HCT116 (cell line): ENCODE data around the gene FAT2. TPM values are rescaled to one million over a fixed set of nuclear protein-coding genes. Genes with fewer than 3 reads are reported as not detected.

ENCODE experiments used
- ATAC-seq: fragments of 200-7000 bp; cut with Tn5 transposase; 2 replicates; pipeline ENCODE4 v1.9.1; 2020; ENCODE audit warnings: mild to moderate bottlenecking, moderate library complexity
- BruUV-seq: library from RNA; stranded (reverse); fragments of 400-500 nt; replicated peaks from 2 replicates; lab custom pipeline; 2021; lab: Mats Ljungman, UMichigan
- CTCF ChIA-PET: fragments of 300-600 bp; sonication (Branson Sonifier 250); formaldehyde crosslinking; loops from one replicate; lab custom pipeline; 2021; ENCODE audit warnings: antibody characterized with exemption; lab: Charles Lee
- POLR2A ChIA-PET: fragments of 300-600, 350-600 bp; sonication (Branson Sonifier 250); formaldehyde crosslinking; loops from one replicate; lab custom pipeline; 2021; ENCODE audit warnings: antibody characterized with exemption; lab: Charles Lee
- RAD21 ChIA-PET, 2 experiments: fragments of 300-600 bp; sonication (Branson Sonifier 250); formaldehyde crosslinking; loops; one replicate each; lab custom pipeline; 2023; ENCODE audit warnings: low total read pairs in 2 of 2; ENCODE audit not compliant: uncharacterized antibody in 2 of 2, unreplicated experiment in 2 of 2, low non-redundant PET in 1 of 2; lab: Charles Lee
- DNase-seq: peaks from one replicate; pipeline ENCODE4 v3.0.0-alpha.2; 2010; ENCODE audit warnings: low read depth, low spot score
- H2AFZ ChIP-seq: fragments of 200-600 bp; shearing (Covaris generic), sonication (generic); 2 replicates; pipeline ENCODE4 v1.6.1; 2017; ENCODE audit warnings: low read depth, mixed run types, mixed read lengths, antibody characterized with exemption, low read length; ENCODE audit not compliant: poor library complexity, severe bottlenecking
- H3K27ac ChIP-seq: 2 replicates; pipeline ENCODE4 v1.5.1; 2012; ENCODE audit warnings: low read depth, low read length
- H3K27me3 ChIP-seq: fragments of 200-600 bp; sonication (generic); 2 replicates; pipeline ENCODE4 v1.6.1; 2016; ENCODE audit warnings: mixed run types, low read length, mixed read lengths; ENCODE audit not compliant: insufficient read depth
- H3K36me3 ChIP-seq, 2 experiments: fragments of 200-500 bp in 1 of 2; fragments of 200-600 bp in 1 of 2; sonication (Bioruptor generic) in 1 of 2; sonication (generic) in 1 of 2; 2 replicates each; pipeline versions ENCODE4 v1.5.1 to v1.6.1; 2014 to 2016; ENCODE audit warnings: low read length in 2 of 2, inconsistent platforms in 1 of 2, mixed read lengths in 1 of 2, mixed run types in 1 of 2; ENCODE audit not compliant: insufficient read depth in 2 of 2, control insufficient read depth in 1 of 2
- H3K4me1 ChIP-seq, 2 experiments: fragments of 200-600 bp in 1 of 2; sonication (generic) in 1 of 2; 2 replicates each; pipeline versions ENCODE4 v1.5.1 to v1.6.1; 2012 to 2017; ENCODE audit warnings: low read length in 2 of 2, inconsistent platforms in 1 of 2, mild to moderate bottlenecking in 1 of 2, mixed read lengths in 1 of 2, mixed run types in 1 of 2, moderate library complexity in 1 of 2; ENCODE audit not compliant: insufficient read depth in 2 of 2, control insufficient read depth in 1 of 2
- H3K4me2 ChIP-seq: fragments of 200-600 bp; sonication (generic); 2 replicates; pipeline ENCODE4 v1.6.1; 2017; ENCODE audit warnings: mixed run types, low read length, mixed read lengths
- H3K4me3 ChIP-seq, 2 experiments: fragments of 200-600 bp in 1 of 2; sonication (generic) in 1 of 2; replicated peaks in 1 of 2; 2 replicates each; pipeline ENCODE4 v1.5.1; 2011 to 2016; ENCODE audit warnings: low read length in 2 of 2, control low read depth in 1 of 2, low read depth in 1 of 2, mild to moderate bottlenecking in 1 of 2, mixed read lengths in 1 of 2, mixed run types in 1 of 2
- H3K79me2 ChIP-seq: fragments of 200-600 bp; sonication (generic); 2 replicates; pipeline ENCODE4 v1.6.1; 2017; ENCODE audit warnings: mild to moderate bottlenecking, mixed run types, low read length, moderate library complexity, mixed read lengths; ENCODE audit not compliant: insufficient read depth
- H3K9ac ChIP-seq: fragments of 200-600 bp; sonication (generic); 2 replicates; pipeline ENCODE4 v1.6.1; 2016; ENCODE audit warnings: low read length, mixed read lengths
- H3K9me2 ChIP-seq: fragments of 200-600 bp; sonication (generic), shearing (Covaris generic); 2 replicates; pipeline ENCODE4 v1.6.1; 2017; ENCODE audit warnings: mixed run types, mild to moderate bottlenecking, moderate library complexity; ENCODE audit not compliant: insufficient read depth
- H3K9me3 ChIP-seq, 2 experiments: fragments of 200-500 bp in 1 of 2; fragments of 200-600 bp in 1 of 2; sonication (Bioruptor generic) in 1 of 2; sonication (generic) in 1 of 2; 2 replicates each; pipeline ENCODE4 v1.6.1; 2014 to 2017; ENCODE audit warnings: low read length in 2 of 2, mixed read lengths in 2 of 2, inconsistent platforms in 1 of 2, low read depth in 1 of 2, mild to moderate bottlenecking in 1 of 2, mixed run types in 1 of 2, moderate library complexity in 1 of 2; ENCODE audit not compliant: control insufficient read depth in 1 of 2, insufficient read depth in 1 of 2
- H4K20me1 ChIP-seq: fragments of 200-600 bp; sonication (generic), shearing (Covaris generic); 2 replicates; pipeline ENCODE4 v1.6.1; 2017; ENCODE audit warnings: mixed run types, mild to moderate bottlenecking, moderate library complexity; ENCODE audit not compliant: insufficient read depth
- ATF3 ChIP-seq: IDR thresholded peaks from 2 replicates; pipeline ENCODE4 v1.6.1; 2012
- CBX3 ChIP-seq: IDR thresholded peaks from 2 replicates; pipeline ENCODE4 v1.6.1; 2012; ENCODE audit warnings: low read depth
- CEBPB ChIP-seq: IDR thresholded peaks from 2 replicates; pipeline ENCODE4 v1.6.1; 2012; ENCODE audit warnings: low read depth
- CTCF ChIP-seq, 3 experiments: fragments of 200-600 bp in 1 of 3; sonication (generic) in 1 of 3; IDR thresholded peaks in 2 of 3; conservative IDR thresholded peaks in 1 of 3; 2 replicates each; pipeline ENCODE4 v1.5.1; 2012 to 2017; ENCODE audit warnings: low read depth in 2 of 3, low read length in 2 of 3, antibody characterized with exemption in 1 of 3, borderline replicate concordance in 1 of 3, control low read depth in 1 of 3, mild to moderate bottlenecking in 1 of 3, mixed read lengths in 1 of 3, mixed run types in 1 of 3, moderate library complexity in 1 of 3; ENCODE audit not compliant: insufficient read depth in 1 of 3
- EZH2 ChIP-seq: fragments of 200-600 bp; sonication (generic); IDR thresholded peaks from 2 replicates; pipeline ENCODE4 v1.6.1; 2017; ENCODE audit warnings: antibody characterized with exemption, mixed run types
- FOSL1 ChIP-seq: IDR thresholded peaks from 2 replicates; pipeline ENCODE4 v1.6.1; 2012; ENCODE audit warnings: low read depth
- JUND ChIP-seq: IDR thresholded peaks from 2 replicates; pipeline ENCODE4 v1.6.1; 2012
- MAX ChIP-seq: IDR thresholded peaks from 2 replicates; pipeline ENCODE4 v1.6.1; 2012
- POLR2A ChIP-seq: IDR thresholded peaks from 2 replicates; pipeline ENCODE4 v1.7.0; 2011; ENCODE audit warnings: borderline replicate concordance; ENCODE audit not compliant: insufficient read depth, insufficient read length; ENCODE audit errors: extremely low read depth
- POLR2AphosphoS5 ChIP-seq: IDR thresholded peaks from 2 replicates; pipeline ENCODE4 v1.6.1; 2011; ENCODE audit warnings: mild to moderate bottlenecking, low read depth, low read length, moderate library complexity
- RAD21 ChIP-seq: IDR thresholded peaks from 2 replicates; pipeline ENCODE4 v1.6.1; 2012; ENCODE audit warnings: low read depth, mild to moderate bottlenecking
- REST ChIP-seq: IDR thresholded peaks from 2 replicates; pipeline ENCODE4 v1.6.1; 2012; ENCODE audit warnings: low read depth
- SP1 ChIP-seq: IDR thresholded peaks from 2 replicates; pipeline ENCODE4 v1.6.1; 2012; ENCODE audit warnings: low read depth
- SRF ChIP-seq: IDR thresholded peaks from 2 replicates; pipeline ENCODE4 v1.6.1; 2012; ENCODE audit warnings: low read depth
- TCF7L2 ChIP-seq: IDR thresholded peaks from 2 replicates; pipeline ENCODE4 v1.7.0; 2011; ENCODE audit warnings: borderline replicate concordance, inconsistent platforms; ENCODE audit not compliant: insufficient read depth, insufficient read length; ENCODE audit errors: extremely low read depth
- YY1 ChIP-seq: IDR thresholded peaks from 2 replicates; pipeline ENCODE4 v1.6.1; 2011; ENCODE audit warnings: low read length, low read depth, moderate library complexity, mild to moderate bottlenecking; ENCODE audit not compliant: insufficient replicate concordance; ENCODE audit errors: extremely low read depth
- ZBTB33 ChIP-seq: IDR thresholded peaks from 2 replicates; pipeline ENCODE4 v1.6.1; 2011; ENCODE audit warnings: mild to moderate bottlenecking, low read length, moderate library complexity; ENCODE audit not compliant: insufficient replicate concordance; ENCODE audit errors: extremely low read depth
- ZFX ChIP-seq: fragments of 450-650 bp; IDR thresholded peaks from 2 replicates; pipeline ENCODE4 v1.6.1; 2017
- ZNF274 ChIP-seq: fragments of 200-500 bp; sonication (Bioruptor generic); IDR thresholded peaks from 2 replicates; pipeline ENCODE4 v1.6.1; 2014; ENCODE audit warnings: mild to moderate bottlenecking, low read depth, low read length, inconsistent platforms
- intact Hi-C: fragments of 100-400 bp; cut with micrococcal nuclease; formaldehyde crosslinking; loops from 2 replicates; pipeline ENCODE4 v1.10.0; 2022
- total RNA-seq: library from RNA; stranded (reverse); gene quantifications from one replicate; pipeline ENCODE4 v1.2.1, GENCODE V29; 2021; ENCODE audit not compliant: unreplicated experiment

Gene FAT2
- total RNA-seq, 1 experiment from 2014 or later, result 0.05 TPM

GRCh38 chr5:151571270-151572173 lies 19.6 kb downstream of the FAT2 start:
- TF ChIP-seq EZH2 (no peak), JUND (no peak), ZFX (no peak), YY1 (no peak), CTCF (IDR thresholded peaks at IDR 0.05 in 2 of 3, conservative IDR thresholded peaks at IDR 0.05 in 1 of 3; ENCODE audit: borderline replicate concordance in 1 of 3, insufficient read depth in 1 of 3, low read depth in 2 of 3, low read length in 2 of 3) (no peak), POLR2A (no peak), CBX3 (no peak), ZNF274 (no peak), FOSL1 (no peak), RAD21 (no peak), CEBPB (no peak), TCF7L2 (no peak), SP1 (no peak), MAX (no peak), REST (no peak), SRF (no peak), ZBTB33 (no peak), POLR2AphosphoS5 (no peak), ATF3 (no peak)
- H3K4me2 ChIP-seq, result peak overlapping the region; percentile 73; the same call in 1 of the 2 replicates
- RAD21 ChIA-PET, result no interaction called here
- peaks cover 24 to 32% of the 10 kb centered on the region in 2 experiments for H3K4me1 ChIP-seq
- H3K9ac ChIP-seq, result no peak overlapping the region
- BruUV-seq, result no TSS peak
- H3K27me3 ChIP-seq, result no peaks in the 10 kb centered on the region
- DNase-seq (no peak), ATAC-seq (no peak)
- no peaks in the 10 kb centered on the region for H3K9me2 ChIP-seq
- CTCF ChIA-PET, result no interaction called here
- POLR2A ChIA-PET, result no interaction called here
- no peak overlapping the region for H3K4me3 ChIP-seq
- H3K36me3 ChIP-seq, result no peaks in the 10 kb centered on the region
- H3K9me3 ChIP-seq, result no peaks in the 10 kb centered on the region
- no peaks in the 10 kb centered on the region for H4K20me1 ChIP-seq
- no peak overlapping the region for H2AFZ ChIP-seq
- H3K27ac ChIP-seq, result no peak overlapping the region; the same call in 1 of the 2 replicates
- H3K79me2 ChIP-seq, result no peaks in the 10 kb centered on the region
- intact Hi-C loops, result no loop called here
